GM23248 (cell line): ENCODE measurements around the gene PDGFB. TPM values are rescaled to one million over a fixed set of nuclear protein-coding genes. Genes with fewer than 3 reads are reported as not detected.

ENCODE experiments used
- DNase-seq: peaks from one replicate; pipeline ENCODE4 v3.0.0-alpha.2; 2015
- H2AFZ ChIP-seq: fragments of 200-600 bp; sonication (generic); 2 replicates; pipeline ENCODE4 v1.6.1; 2016; ENCODE audit warnings: antibody characterized with exemption
- H3F3A ChIP-seq: fragments of 200-600 bp; sonication (generic); 2 replicates; pipeline ENCODE4 v1.6.1; 2016; ENCODE audit warnings: mild to moderate bottlenecking, antibody characterized with exemption, mixed run types; ENCODE audit not compliant: insufficient read depth
- H3K27ac ChIP-seq: fragments of 200-600 bp; sonication (generic); 2 replicates; pipeline ENCODE4 v1.5.1; 2016; ENCODE audit warnings: mild to moderate bottlenecking
- H3K27me3 ChIP-seq: fragments of 200-600 bp; sonication (generic); replicated peaks from 2 replicates; pipeline ENCODE4 v1.6.1; 2016; ENCODE audit warnings: mild to moderate bottlenecking; ENCODE audit not compliant: insufficient read depth
- H3K36me3 ChIP-seq: fragments of 200-600 bp; sonication (generic); 2 replicates; pipeline ENCODE4 v1.6.1; 2016; ENCODE audit warnings: low read depth, mild to moderate bottlenecking
- H3K4me1 ChIP-seq: fragments of 200-600 bp; sonication (generic); 2 replicates; pipeline ENCODE4 v1.6.1; 2016; ENCODE audit warnings: mild to moderate bottlenecking; ENCODE audit not compliant: insufficient read depth
- H3K4me2 ChIP-seq: fragments of 200-600 bp; sonication (generic); one replicate; pipeline ENCODE4 v1.6.1; 2016; ENCODE audit warnings: mild to moderate bottlenecking; ENCODE audit not compliant: unreplicated experiment
- H3K4me3 ChIP-seq: fragments of 200-600 bp; sonication (generic); 2 replicates; pipeline ENCODE4 v1.5.1; 2016; ENCODE audit warnings: mild to moderate bottlenecking
- H3K79me2 ChIP-seq: fragments of 200-600 bp; sonication (generic); 2 replicates; pipeline ENCODE4 v1.6.1; 2016; ENCODE audit warnings: mild to moderate bottlenecking; ENCODE audit not compliant: insufficient read depth
- H3K9ac ChIP-seq: fragments of 200-600 bp; sonication (generic); 2 replicates; pipeline ENCODE4 v1.6.1; 2016; ENCODE audit warnings: mild to moderate bottlenecking
- H3K9me2 ChIP-seq: fragments of 200-600 bp; sonication (generic); 2 replicates; pipeline ENCODE4 v1.6.1; 2016; ENCODE audit warnings: mixed run types, mild to moderate bottlenecking, moderate library complexity; ENCODE audit not compliant: insufficient read depth
- H3K9me3 ChIP-seq: fragments of 200-600 bp; sonication (generic); one replicate; pipeline ENCODE4 v1.6.1; 2017; ENCODE audit warnings: low read depth
- H4K20me1 ChIP-seq: fragments of 200-600 bp; sonication (generic); 2 replicates; pipeline ENCODE4 v1.6.0; 2016; ENCODE audit not compliant: insufficient read depth
- EZH2 ChIP-seq: fragments of 200-600 bp; sonication (generic); IDR thresholded peaks from 2 replicates; pipeline ENCODE4 v1.6.1; 2018; ENCODE audit warnings: antibody characterized with exemption, mild to moderate bottlenecking; ENCODE audit not compliant: insufficient read depth, poor library complexity, severe bottlenecking
- EZH2phosphoT487 ChIP-seq: fragments of 200-600 bp; sonication (generic); IDR thresholded peaks from 2 replicates; pipeline ENCODE4 v1.6.1; 2018; ENCODE audit warnings: antibody characterized with exemption, moderate library complexity, mild to moderate bottlenecking, low read depth; ENCODE audit not compliant: insufficient read depth
- whole genome bisulfite sequencing, 2 experiments: methylation state at CpG; one replicate each; pipeline ENCODE4 v1.1.6; 2015 to 2017; ENCODE audit warnings: low lambda C conversion rate in 2 of 2, low coverage in 1 of 2; ENCODE audit errors: missing lambda C conversion rate in 2 of 2; 5-methylcytosine and 5-hydroxymethylcytosine counted together
- in situ Hi-C: fragments of 300-500 bp; cut with MboI; formaldehyde crosslinking; loops from 2 replicates; pipeline ENCODE4 v1.15.0; 2020
- polyA plus RNA-seq: library from polyadenylated mRNA; unstranded; fragments of >200 nt; fragmentation: Nextera tagmentation; extraction: Ambion mirVana; gene quantifications from 2 replicates; pipeline ENCODE4 v1.2.1, GENCODE V29; 2016
- total RNA-seq: library from RNA; depleted of rRNA; stranded (reverse); fragments of >200 nt; shearing (Covaris generic); gene quantifications from 2 replicates; pipeline ENCODE4 v1.2.3, GENCODE V29; 2014

Gene PDGFB
- total and polyA plus RNA-seq, 2 experiments from 2014 or later = 0.14 TPM; not detected in 1

DNA sequence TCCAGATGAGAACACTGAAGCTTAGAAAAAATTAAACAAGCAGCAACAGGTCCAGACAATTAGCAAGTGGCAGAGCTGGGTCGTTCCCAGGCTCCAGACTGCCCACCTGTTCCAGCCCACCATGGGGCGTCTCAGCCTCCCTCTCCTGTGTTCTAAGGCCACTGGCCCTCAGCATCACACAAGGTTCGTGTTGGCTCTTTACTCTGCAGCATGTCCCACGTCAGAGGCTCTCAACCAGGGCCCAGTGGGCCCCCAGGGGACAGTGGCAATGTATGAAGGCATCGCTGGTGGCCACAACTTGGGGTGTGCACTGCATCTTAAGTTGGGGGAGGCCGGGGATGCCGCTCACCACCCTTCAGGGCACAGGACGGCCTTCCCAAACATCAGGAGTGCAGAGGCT lies 6.2 kb downstream of the PDGFB start:
- Histone ChIP-seq H3K36me3 (no peaks in the 10 kb centered on the region), H3K9me3 (no peaks in the 10 kb centered on the region), H3K27ac (no peak overlapping the region), H3K9me2 (no peaks in the 10 kb centered on the region), H3K27me3 (peaks cover 11% of the 10 kb centered on the region), H3K4me2 (no peak overlapping the region), H2AFZ (no peak overlapping the region), H3K4me3 (no peak overlapping the region), H3K79me2 (no peaks in the 10 kb centered on the region), H3F3A (no peaks in the 10 kb centered on the region), H4K20me1 (no peaks in the 10 kb centered on the region), H3K9ac (no peak overlapping the region), H3K4me1 (peaks cover 8% of the 10 kb centered on the region; the same call in 1 of the 2 replicates)
- 91% methylated on average over 8 of the region's 8 CpGs for WGBS, 2 experiments
- TF ChIP-seq EZH2 = no peak
- TF ChIP-seq EZH2phosphoT487 = no peak
- in situ Hi-C loops = no loop called here
- no peak for DNase-seq

DNA sequence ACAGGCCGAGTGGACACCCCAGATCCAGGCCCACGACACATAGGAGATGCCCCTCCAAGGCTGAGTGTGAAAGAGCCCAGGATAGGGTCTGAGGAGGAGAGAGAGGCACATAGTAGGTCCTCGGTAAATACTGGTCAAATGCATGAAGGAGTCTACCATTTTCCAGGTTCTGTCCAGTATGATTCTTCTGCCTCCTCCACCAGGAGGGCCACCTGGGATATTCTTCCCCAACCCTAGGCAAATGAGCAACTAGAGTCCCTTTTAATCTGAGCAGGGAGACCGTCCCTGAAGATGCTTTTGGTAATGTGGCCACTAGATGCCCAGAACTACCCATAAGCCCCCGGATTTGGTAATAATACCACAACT lies 6.7 kb downstream of the PDGFB start:
- Histone ChIP-seq H3K27me3 (peaks cover 6% of the 10 kb centered on the region), H3K9me2 (no peaks in the 10 kb centered on the region), H3K4me1 (0 out of 2 replicates have a peak, but pooled peaks cover 3% of the 10 kb centered on the region), H3K27ac (no peak overlapping the region), H3K36me3 (no peaks in the 10 kb centered on the region), H3K4me2 (no peak overlapping the region), H3K9me3 (no peaks in the 10 kb centered on the region), H3K4me3 (no peak overlapping the region), H3K79me2 (no peaks in the 10 kb centered on the region), H4K20me1 (no peaks in the 10 kb centered on the region), H3K9ac (no peak overlapping the region), H3F3A (no peaks in the 10 kb centered on the region), H2AFZ (no peak overlapping the region)
- in situ Hi-C loops = no loop called here
- TF ChIP-seq EZH2phosphoT487 = no peak
- TF ChIP-seq EZH2 = no peak
- 89 to 92% methylated on average over 5 of the region's 5 CpGs for WGBS, 2 experiments
- DNase-seq = no peak

- H3K9me3 ChIP-seq = no peaks in the 10 kb centered on the region
- DNase-seq = no peak
- 24% methylated on average over 22 of the region's 22 CpGs for WGBS, 2 experiments
Observed at GRCh38 chr22:39237318-39238100, 7.3 kb downstream of the PDGFB start.

DNA sequence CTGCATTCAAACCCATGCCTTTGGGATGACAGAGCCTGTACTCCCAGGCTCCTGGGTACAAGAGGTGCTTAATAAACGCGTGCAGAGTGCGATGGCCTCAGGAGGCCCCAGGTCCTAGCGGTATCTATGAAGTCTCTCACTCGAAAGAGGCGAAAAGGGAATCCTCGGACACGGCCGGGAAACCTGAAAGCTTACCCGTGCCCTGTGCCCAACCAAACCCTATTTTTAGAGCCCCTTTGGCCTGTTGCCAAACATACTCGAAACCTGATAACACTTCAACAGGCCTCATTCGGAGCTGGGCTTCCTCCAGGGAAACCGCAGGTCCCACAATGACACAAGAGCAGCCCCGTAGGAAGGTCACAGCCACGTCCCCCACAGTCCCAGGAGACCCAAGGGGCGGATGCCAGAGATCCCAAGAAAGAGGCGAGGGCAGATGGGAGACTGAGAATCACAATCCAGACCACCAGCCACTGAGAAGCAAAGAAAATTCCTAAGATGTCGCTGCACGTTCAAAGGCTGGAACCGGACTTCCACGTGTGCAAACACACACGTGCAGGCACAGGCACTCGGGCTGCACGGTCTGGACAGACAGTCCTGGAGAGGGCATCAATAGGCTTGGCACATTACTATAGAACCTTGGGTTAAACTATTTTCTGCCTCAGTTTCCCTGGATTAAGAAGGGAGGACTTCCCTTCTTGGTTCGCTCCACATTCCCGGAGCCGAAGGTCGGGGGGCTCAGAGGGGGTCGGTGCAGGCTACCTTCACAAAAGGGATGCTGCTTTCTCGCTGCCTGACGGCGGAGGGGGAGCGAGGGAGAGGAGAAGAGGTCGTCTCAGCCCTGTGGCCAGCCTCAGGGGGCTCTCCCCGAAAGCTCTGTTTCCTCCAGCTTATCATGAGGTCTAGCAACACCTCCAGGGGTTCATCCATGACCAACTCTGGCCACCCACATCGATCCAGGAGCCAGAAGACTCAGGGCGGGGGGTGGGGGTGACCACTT lies 8.2 kb downstream of the PDGFB start:
- H3K9me2 ChIP-seq = no peaks in the 10 kb centered on the region
- H3F3A ChIP-seq = no peaks in the 10 kb centered on the region
- WGBS, 2 experiments = 79 to 86% methylated on average over 32 to 37 of the region's 37 CpGs
- no peak overlapping the region for H2AFZ ChIP-seq
- in situ Hi-C loops = no loop called here
- no peaks in the 10 kb centered on the region for H4K20me1 ChIP-seq
- H3K36me3 ChIP-seq = no peaks in the 10 kb centered on the region
- no peak for DNase-seq
- no peaks in the 10 kb centered on the region for H3K79me2 ChIP-seq
- H3K9me3 ChIP-seq = no peaks in the 10 kb centered on the region
- no peak overlapping the region for H3K27ac ChIP-seq
- H3K9ac ChIP-seq = no peak overlapping the region
- TF ChIP-seq EZH2phosphoT487 (no peak), EZH2 (no peak)
- H3K27me3 ChIP-seq = no peaks in the 10 kb centered on the region
- H3K4me3 ChIP-seq = no peak overlapping the region
- H3K4me1 ChIP-seq = no peaks in the 10 kb centered on the region
- no peak overlapping the region for H3K4me2 ChIP-seq

More at GRCh38 chr22:39237318-39238100, 7.3 kb downstream of the PDGFB start:
- Histone ChIP-seq H3F3A (no peaks in the 10 kb centered on the region), H3K4me3 (no peak overlapping the region), H3K9me2 (no peaks in the 10 kb centered on the region), H4K20me1 (no peaks in the 10 kb centered on the region), H3K9ac (no peak overlapping the region), H3K79me2 (no peaks in the 10 kb centered on the region), H3K27me3 (peaks cover under 1% of the 10 kb centered on the region), H2AFZ (no peak overlapping the region), H3K4me1 (no peaks in the 10 kb centered on the region), H3K27ac (no peak overlapping the region), H3K4me2 (no peak overlapping the region), H3K36me3 (no peaks in the 10 kb centered on the region)
- in situ Hi-C loops = no loop called here
- TF ChIP-seq EZH2 (no peak), EZH2phosphoT487 (no peak)
